ENCODE data around the gene PCDH9.

PCDH9 gene

DNA sequence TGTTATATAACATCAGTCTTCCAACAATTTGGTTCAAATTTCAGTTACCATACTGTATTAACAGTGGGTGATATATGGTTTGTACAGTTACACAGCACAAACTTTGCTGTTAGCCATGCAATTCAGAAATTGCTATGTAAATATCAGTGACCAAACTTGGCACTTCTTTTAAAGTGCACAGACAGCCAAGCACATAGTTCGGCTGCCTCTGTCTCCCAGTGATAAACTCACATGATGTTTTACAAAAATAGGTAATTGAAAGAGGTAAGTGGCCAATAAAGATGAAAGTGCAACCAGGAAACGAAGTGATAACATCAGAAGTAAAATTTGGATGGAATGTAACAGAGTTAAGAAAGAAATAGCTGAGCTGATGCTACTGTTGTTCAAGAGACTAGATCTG lies 143.9 kb downstream of the PCDH9 start:
- Histone ChIP-seq H3F3A (ENCODE audit: insufficient read depth) (no peaks in the 10 kb centered on the region), H3K4me3 (ENCODE audit: insufficient read depth, low read length, poor library complexity, severe bottlenecking) (no peak overlapping the region), H3K9ac (ENCODE audit: low read length) (no peak overlapping the region), H3K27ac (ENCODE audit: low read depth, low read length) (no peak overlapping the region), H3K79me2 (ENCODE audit: insufficient read depth, low read length) (no peaks in the 10 kb centered on the region), H3K4me2 (ENCODE audit: low read depth, low read length, poor library complexity, severe bottlenecking) (no peak overlapping the region), H3K27me3 (ENCODE audit: low read length) (no peaks in the 10 kb centered on the region), H3K9me3 (ENCODE audit: insufficient read depth, low read length) (no peaks in the 10 kb centered on the region), H3K9me2 (replicated peaks; ENCODE audit: insufficient read depth, low read length) (no peaks in the 10 kb centered on the region), H2AFZ (ENCODE audit: low read depth, low read length, severe bottlenecking) (peak overlapping the region; percentile 75), H4K20me1 (ENCODE audit: low read depth, low read length) (no peaks in the 10 kb centered on the region), H3K36me3 (ENCODE audit: low read length) (no peaks in the 10 kb centered on the region)
- no peak for TF ChIP-seq EZH2phosphoT487 (conservative IDR thresholded peaks at IDR 0.05; ENCODE audit: low read length)
- TF ChIP-seq, protein P1, sequence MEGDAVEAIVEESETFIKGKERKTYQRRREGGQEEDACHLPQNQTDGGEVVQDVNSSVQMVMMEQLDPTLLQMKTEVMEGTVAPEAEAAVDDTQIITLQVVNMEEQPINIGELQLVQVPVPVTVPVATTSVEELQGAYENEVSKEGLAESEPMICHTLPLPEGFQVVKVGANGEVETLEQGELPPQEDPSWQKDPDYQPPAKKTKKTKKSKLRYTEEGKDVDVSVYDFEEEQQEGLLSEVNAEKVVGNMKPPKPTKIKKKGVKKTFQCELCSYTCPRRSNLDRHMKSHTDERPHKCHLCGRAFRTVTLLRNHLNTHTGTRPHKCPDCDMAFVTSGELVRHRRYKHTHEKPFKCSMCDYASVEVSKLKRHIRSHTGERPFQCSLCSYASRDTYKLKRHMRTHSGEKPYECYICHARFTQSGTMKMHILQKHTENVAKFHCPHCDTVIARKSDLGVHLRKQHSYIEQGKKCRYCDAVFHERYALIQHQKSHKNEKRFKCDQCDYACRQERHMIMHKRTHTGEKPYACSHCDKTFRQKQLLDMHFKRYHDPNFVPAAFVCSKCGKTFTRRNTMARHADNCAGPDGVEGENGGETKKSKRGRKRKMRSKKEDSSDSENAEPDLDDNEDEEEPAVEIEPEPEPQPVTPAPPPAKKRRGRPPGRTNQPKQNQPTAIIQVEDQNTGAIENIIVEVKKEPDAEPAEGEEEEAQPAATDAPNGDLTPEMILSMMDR (IDR thresholded peaks at IDR 0.05; ENCODE audit: insufficient read depth, low read length, poor library complexity, severe bottlenecking), result no peak

DNA sequence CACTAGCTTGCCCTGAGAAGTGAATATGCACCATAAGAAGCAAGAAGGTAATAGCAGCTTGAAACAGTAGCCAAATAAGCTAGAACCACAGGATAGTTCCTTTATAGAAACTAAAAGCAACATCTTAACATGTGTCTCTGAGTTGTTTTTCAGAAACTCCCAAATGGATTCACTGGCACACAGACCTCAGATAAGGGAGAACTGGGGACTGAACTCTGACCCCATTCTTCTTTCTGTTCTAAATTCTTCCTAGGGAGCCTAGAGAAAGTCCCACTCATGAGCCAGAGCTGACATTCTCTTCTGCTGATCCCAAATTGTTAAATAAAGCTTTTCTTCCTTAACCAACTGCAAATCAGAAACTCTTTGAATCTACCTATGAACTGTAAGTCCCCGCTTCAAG lies 146.1 kb downstream of the PCDH9 start:
- H3K27ac ChIP-seq (ENCODE audit: low read depth, low read length), result no peak overlapping the region
- no peak overlapping the region for H3K4me2 ChIP-seq (ENCODE audit: low read depth, low read length, poor library complexity, severe bottlenecking)
- no peaks in the 10 kb centered on the region for H3K79me2 ChIP-seq (ENCODE audit: insufficient read depth, low read length)
- no peaks in the 10 kb centered on the region for H3K9me3 ChIP-seq (ENCODE audit: insufficient read depth, low read length)
- no peaks in the 10 kb centered on the region for H3K36me3 ChIP-seq (ENCODE audit: low read length)
- H3K9me2 ChIP-seq (replicated peaks; ENCODE audit: insufficient read depth, low read length), result no peaks in the 10 kb centered on the region
- no peak overlapping the region for H3K4me3 ChIP-seq (ENCODE audit: insufficient read depth, low read length, poor library complexity, severe bottlenecking)
- no peaks in the 10 kb centered on the region for H3F3A ChIP-seq (ENCODE audit: insufficient read depth)
- no peak overlapping the region for H2AFZ ChIP-seq (ENCODE audit: low read depth, low read length, severe bottlenecking)
- no peak overlapping the region for H3K9ac ChIP-seq (ENCODE audit: low read length)
- no peaks in the 10 kb centered on the region for H3K27me3 ChIP-seq (ENCODE audit: low read length)
- TF ChIP-seq, protein P1 (IDR thresholded peaks at IDR 0.05; ENCODE audit: insufficient read depth, low read length, poor library complexity, severe bottlenecking), result no peak
- no peak for TF ChIP-seq EZH2phosphoT487 (conservative IDR thresholded peaks at IDR 0.05; ENCODE audit: low read length)
- no peaks in the 10 kb centered on the region for H4K20me1 ChIP-seq (ENCODE audit: low read depth, low read length)

DNA sequence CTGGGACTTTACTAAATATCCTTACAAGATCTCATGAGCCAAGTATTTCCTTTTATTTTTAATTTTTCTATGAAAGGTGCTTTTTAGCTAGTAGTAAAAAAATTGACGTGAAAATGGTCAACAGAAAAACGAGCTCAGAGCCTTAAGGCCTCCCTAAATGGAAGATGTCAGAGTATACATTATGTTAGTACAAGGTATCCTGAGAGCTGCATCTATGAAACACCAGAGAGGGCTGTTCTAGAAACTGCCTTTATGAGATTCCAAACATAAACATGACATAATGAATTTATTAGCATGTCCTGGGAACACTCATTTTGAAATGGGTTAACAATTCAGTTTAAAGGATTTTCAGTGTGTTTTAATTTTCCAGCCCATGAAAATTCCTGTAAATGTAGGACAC lies 146.6 kb downstream of the PCDH9 start:
- Histone ChIP-seq H3K27me3 (ENCODE audit: low read length) (no peaks in the 10 kb centered on the region), H3K27ac (ENCODE audit: low read depth, low read length) (no peak overlapping the region), H3K9ac (ENCODE audit: low read length) (no peak overlapping the region), H3K4me3 (ENCODE audit: insufficient read depth, low read length, poor library complexity, severe bottlenecking) (no peak overlapping the region), H3K9me3 (ENCODE audit: insufficient read depth, low read length) (no peaks in the 10 kb centered on the region), H3K9me2 (replicated peaks; ENCODE audit: insufficient read depth, low read length) (no peaks in the 10 kb centered on the region), H3K36me3 (ENCODE audit: low read length) (no peaks in the 10 kb centered on the region), H3F3A (ENCODE audit: insufficient read depth) (no peaks in the 10 kb centered on the region), H2AFZ (ENCODE audit: low read depth, low read length, severe bottlenecking) (no peak overlapping the region), H4K20me1 (ENCODE audit: low read depth, low read length) (no peaks in the 10 kb centered on the region), H3K4me2 (ENCODE audit: low read depth, low read length, poor library complexity, severe bottlenecking) (no peak overlapping the region), H3K79me2 (ENCODE audit: insufficient read depth, low read length) (no peaks in the 10 kb centered on the region)
- TF ChIP-seq EZH2phosphoT487 (conservative IDR thresholded peaks at IDR 0.05; ENCODE audit: low read length), result no peak
- TF ChIP-seq, protein P1 (IDR thresholded peaks at IDR 0.05; ENCODE audit: insufficient read depth, low read length, poor library complexity, severe bottlenecking), result no peak

Data from SU-DHL-6 (cell line).